ENCODE measurements around the gene PEX11G.

The PEX11G gene

DNA sequence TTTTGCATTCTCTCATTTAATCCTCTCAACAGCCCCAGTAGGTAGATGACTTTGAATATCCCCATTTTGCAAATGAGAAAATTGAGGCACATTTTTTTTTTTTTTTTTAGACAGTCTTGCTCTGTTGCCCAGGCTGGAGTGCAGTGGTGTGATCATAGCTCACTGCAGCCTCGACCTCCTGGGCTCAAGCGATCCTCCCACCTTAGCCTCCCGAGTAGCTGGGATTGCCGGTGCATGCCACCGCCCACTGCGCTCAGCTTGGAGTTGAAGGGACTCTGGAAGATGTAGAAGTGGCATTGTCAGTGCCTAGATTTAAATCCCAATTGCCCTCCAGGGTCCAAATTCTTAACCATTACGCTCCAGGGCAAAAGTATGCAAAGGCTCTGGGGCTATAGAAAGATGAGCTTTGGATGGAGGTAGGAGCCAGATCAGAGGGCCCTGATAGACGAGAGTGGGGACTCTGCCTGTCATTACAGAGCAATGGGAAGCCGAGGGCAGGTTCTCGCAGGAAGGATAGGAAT lies 32.8 kb upstream of the PEX11G start:
- DNase-seq: no peak

DNA sequence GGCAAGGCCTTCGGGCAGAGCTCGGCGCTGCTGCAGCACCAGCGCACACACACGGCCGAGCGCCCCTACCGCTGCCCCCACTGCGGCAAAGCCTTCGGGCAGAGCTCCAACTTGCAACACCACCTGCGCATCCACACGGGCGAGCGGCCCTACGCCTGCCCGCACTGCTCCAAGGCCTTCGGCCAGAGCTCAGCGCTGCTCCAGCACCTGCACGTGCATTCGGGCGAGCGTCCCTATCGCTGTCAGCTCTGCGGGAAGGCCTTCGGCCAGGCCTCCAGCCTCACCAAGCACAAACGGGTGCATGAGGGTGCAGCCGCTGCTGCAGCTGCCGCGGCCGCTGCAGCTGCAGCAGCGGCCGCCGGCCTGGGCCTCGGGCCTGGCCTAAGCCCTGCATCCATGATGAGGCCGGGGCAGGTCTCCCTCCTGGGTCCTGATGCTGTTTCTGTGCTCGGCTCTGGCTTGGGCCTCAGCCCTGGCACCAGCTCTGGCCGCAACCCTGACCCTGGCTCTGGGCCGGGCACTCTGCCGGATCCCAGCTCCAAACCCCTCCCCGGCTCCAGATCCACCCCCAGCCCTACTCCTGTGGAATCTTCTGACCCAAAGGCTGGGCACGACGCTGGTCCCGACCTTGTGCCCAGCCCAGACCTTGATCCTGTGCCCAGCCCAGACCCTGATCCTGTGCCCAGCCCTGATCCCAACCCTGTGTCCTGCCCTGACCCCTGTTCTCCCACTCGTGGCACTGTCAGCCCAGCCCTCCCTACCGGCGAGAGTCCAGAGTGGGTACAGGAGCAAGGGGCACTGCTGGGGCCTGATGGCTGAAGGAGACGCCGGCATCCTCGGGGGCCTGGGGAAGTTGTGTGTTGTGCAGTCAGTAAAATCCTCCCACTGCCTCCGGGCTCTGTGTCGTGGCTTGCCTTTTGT lies 31.6 kb upstream of the PEX11G start:
- DNase-seq: no peak

DNA sequence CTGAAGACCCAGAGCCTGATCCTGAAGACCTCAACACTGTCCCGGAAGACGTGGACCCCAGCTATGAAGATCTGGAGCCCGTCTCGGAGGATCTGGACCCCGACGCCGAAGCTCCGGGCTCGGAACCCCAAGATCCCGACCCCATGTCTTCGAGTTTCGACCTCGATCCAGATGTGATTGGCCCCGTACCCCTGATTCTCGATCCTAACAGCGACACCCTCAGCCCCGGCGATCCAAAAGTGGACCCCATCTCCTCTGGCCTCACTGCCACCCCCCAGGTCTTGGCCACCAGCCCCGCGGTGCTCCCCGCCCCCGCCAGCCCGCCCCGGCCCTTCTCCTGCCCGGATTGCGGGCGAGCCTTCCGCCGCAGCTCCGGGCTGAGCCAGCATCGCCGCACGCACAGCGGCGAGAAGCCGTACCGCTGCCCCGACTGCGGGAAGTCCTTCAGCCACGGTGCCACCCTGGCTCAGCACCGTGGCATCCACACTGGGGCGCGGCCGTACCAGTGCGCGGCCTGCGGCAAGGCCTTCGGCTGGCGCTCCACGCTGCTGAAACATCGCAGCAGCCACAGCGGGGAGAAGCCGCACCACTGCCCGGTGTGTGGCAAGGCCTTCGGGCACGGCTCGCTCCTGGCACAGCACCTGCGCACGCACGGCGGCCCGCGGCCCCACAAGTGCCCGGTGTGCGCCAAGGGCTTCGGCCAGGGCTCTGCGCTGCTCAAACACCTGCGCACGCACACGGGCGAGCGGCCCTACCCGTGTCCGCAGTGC lies 30.7 kb upstream of the PEX11G start:
- no peak for DNase-seq

DNA sequence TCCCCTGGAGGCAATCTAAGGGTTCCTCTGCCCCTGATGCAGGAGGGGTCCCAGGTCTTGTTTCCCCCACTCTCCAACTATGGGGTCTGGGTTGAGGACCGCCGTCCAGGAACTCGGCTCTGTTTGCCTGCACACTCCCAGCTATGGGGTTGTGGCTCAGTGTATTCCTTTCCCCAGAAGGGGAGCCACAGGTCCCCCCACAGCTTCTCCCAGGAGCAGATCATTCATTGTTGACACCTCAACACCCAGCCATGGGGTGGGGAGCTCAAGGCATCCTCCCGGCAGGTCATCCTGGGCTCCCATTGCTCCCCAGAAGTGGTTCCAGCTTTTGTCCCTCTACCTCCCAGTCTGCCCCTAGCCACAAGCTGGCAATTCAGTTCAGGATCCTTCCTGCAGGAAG lies 28.0 kb upstream of the PEX11G start:
- no peak for DNase-seq

DNA sequence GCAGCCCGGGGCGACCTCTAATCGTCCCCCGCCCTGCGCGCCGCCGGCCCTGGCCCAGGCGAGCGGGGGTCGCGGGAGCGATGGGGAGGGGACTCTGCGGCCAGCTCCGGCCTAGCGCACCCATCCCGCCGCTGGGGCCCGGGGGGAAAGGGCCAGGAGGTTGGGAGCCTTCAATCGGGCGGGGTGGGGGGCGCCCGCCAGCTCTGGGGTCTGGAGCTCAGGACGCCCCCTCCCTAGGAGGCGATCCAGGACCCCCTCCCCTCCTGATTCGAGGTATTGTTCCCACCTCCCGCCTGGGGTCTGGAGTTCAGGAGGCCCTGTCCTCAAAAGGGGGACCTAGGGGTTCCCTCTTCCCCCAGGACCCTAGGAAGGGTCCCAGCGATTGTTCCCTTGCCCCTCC lies 27.5 kb upstream of the PEX11G start:
- no peak for DNase-seq

DNA sequence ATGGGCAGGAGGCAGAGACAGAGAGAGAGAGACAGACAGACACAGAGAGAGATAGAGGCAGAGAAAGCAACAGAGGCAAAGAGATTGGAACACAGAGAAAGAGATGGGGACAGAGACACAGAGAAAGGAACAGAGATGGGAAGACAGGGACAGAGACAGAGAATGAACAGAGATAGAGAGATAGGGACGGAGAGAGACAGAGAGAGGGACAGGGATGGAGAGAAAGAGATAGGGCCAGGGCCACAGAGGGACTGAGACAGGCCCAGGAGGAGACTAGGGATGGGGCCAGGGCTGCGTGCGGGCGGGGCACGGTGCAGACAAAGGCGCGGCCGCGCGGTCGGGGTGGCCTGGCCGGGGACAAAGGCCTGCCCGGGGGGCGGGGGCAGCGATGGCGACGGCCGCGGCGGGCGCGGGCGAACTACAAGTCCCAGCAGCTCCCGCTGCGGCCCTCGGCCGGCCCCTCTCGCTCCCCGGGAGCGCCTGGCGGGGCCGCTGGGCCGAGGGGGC lies 26.9 kb upstream of the PEX11G start, which contains the start of gene ZNF358:
TSS of gene ZNF358 (plus strand) at position 459 of the 507 bp plus-strand sequence. CDS start 3,140 bp downstream, outside the sequence.
- DNase-seq: peak in 1 of 2 experiments; percentile 44

DNA sequence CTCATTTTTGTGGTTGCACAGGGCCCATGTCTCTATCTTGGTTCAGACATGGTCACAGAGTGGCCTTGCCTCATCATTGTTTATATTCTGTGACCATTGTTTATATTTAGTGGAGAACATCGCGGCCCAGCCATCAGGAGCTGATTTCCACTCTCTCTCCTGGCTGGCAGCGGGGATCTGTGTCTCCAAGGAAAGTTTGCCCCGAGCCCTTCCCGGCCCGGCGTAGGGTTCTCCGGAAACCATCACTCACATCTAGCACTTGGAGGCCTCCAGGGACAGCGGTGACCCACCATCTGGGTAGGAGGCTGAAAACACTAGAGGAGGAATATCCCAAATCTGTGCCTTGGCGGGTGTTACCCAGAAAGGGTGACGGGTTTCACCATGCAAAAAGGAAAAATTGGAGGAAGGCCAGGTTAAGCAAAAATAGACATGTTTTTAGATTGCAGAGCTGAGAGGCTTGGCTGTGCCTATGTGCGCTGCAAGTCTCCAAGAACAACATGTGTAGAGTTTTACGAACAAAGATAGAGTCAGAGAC lies 26.3 kb upstream of the PEX11G start:
- DNase-seq: no peak

DNA sequence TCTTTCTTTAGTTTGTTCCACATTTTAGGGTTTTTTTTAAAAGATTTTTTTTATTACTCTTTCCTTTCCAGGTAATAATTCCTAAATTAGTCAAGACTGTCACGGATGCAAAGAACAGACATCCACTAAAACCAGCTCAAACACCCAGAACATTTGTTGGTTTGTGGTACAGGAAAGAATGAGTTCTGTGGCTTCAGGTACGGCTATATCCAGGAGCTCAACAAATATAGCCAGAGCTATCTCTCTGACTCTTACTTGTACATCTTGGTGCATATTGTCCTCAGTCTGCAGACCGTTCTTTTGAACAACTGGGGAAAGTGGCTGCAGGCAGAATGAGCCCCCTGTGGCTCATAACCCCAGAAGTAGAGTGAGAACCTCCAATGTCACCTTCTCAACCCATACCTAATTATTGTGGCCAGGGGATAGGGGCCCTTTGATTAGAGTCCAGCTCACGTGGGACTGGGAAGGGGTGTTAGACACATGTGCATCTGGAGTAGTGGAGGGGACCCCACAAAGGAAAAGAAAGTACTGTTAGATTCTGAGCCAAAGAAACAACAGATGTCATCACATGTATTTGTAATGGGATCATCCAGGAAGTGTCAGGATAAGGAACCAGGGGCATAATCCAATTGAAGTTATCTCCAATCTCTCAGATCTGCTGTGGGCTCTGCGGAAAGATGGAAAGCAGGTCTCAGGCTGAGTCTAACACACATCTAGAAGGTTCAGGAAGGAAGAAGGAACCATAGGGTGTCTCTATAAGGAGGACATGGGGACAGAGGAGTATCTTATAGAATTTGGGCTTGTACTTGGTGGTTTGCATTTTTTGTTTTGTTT lies 25.2 kb upstream of the PEX11G start:
- DNase-seq: no peak

DNA sequence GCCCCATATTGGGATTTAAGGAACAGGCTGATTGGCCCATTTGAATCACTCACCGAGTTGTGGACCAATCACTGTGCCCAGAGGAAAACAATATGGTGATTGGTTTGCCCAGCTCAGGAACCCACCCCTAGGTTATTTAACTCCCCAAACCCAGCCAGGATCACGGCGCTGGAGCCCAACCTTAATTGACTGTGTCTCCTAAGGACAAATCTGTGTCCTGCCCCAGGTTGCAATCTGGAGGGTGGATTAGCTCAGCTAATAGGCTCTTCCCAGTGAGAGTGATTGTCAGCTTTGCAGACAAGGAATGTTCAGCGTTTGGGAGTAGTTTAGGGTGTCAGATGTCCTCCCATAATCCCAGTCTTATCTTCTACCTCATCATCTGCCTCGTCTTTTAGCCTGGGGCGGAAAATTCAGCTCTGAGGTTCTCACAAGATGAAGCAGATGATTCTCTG lies 23.6 kb upstream of the PEX11G start:
- DNase-seq: no peak

DNA sequence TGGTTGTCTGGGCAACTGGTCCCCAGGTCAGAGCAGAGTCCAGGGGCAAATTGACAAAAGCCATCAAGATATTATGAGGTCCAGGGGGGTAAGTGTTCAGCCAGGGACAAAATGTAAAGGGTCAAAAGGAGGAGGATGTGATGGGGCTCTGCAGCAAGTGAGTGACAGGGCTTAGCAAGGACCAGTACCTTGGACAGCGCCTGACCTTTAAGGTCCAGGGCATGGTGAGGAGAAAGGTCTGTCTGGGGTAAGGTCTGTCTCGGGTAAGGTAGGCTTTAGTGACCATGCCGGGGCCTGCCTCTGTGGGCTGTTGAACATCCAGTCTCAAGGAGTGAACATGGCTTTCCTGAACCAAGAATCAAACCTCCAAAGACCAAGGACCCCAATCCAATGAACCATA lies 20.8 kb upstream of the PEX11G start:
- DNase-seq: no peak

DNA sequence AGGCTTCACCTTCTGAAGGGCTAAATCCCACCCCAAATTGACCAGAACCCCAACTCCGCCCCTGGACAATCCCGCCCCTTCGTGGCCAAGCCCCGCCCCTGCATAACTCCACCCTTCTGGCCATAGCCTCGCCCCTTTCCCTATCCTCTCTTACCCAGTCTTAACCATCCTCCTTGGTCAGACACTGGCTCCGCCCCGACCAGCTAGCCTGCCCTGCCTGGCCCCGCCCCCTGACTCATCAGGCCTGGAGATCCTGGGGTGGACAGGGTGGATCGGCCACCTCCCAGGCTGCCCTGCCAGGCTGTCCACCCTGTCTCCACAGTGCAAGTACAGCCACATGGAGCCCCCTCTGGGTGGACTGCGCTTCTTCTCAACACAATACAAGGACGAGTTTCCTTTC lies 19.0 kb upstream of the PEX11G start:
- DNase-seq: no peak

DNA sequence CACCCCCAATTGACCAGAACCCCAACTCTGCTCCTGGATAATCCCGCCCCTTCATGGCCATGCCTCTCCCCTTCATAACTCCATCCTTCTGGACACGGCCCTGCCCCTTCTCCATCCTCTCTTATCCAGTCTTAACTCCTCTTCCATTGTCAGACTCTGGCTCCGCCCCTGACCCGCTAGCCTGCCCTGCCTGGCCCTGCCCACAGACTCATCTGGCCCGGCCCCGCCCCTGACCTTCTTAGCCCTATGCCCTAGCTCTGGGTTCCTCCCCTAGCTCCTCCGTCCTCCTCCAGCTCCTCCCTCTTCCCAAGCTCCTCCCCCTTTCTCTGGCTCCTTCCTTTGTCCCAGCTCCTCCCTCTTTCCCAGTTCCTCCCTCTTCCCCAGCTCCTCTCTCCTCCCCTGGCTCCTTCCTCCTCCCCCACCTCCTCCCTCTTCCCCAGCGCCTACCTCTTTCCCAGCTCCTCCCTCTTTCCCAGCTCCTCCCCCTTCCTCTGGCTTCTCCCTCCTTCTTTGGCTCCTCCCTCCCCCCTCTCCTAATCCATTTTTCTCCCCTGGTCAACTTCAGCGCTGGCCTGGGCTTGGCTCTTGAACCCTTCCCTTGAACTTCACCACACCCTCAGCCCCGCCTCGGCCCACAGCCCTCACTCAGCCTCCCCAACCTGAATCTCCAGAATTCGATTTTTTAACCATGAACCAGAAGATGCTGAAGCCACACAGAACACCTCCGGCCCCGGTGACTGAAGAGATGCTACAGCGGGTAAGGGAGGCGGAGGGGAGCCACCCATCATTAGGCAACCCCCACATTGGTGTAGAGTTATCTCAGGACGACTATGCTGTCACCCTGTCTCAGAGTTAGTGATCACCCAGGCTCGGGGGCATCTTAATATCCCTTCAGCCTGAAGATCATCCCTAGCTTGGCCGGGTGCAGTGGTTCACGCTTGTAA lies 17.8 kb upstream of the PEX11G start:
- DNase-seq: peak; percentile 51 to 65

DNA sequence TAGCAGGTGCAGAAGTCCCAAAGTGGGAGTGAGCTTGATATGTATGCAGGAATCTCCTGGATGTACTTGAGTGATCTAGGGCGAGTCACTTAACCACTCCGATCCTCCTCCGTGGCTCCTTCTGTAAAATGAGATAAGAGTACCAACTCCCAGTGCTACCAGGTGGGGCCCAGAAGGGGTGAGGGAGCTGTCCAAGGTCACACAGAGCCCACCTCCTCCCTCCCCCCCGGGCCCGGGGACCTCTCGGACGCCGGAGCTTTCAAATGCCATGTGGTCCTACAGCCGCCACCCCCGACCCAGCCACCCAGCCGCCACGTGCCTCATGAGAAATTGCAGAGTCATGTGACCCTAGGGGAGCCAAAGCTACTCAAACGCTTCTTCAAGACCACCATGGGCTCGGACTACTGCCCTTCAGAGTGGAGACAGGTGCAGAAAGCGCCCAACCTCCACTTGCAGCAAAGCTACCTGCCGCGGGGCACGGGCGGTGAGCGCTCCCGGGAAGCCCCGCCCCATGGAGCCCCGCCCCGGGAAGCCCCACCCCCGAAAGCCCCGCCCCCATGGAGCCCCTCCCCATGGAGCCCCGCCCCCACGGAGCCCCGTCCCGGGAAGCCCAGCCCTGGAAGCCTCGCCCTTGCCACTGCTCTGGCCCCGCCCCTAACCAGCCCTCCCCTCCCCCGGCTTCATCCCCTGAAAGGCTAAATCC lies 17.0 kb upstream of the PEX11G start:
- no peak for DNase-seq

DNA sequence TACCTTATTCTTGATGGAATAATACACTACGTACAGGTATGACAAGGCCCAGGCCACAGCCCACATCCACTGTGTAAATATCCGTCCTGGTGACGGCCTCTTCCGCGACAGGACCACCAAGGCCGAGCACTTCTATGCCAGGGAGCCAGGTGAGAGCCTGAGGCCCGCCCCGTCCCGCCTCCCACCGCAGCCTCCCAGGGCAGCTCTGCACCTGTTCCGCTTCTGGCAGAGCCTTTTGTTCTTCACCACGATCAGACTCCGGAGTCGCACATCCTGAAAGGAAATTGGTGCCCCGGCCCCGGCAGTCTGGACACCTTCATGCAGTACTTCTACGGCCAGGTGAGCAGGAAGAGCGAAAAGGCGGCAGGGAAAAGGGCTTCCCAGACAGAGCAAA lies 16.4 kb upstream of the PEX11G start:
- no peak for DNase-seq

DNA sequence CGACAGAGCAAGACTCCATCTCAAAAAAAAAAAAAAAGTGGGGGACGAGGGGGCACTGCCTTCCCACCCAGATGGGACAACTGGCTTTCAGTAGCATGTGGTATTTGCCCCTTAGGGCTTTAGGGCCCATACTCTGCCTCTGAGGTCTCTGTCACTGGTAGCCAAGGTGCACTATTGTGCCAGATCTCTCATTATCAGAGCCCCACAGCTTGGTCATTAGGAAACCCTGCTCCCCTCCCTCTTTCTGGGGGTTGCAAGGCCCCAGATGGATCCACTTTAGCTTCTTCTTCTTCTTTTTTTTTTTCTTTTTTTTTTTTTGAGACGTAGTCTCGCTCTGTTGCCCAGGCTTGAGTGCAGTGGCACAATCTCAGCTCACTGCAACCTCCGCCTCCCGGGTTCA lies 15.8 kb upstream of the PEX11G start:
- DNase-seq: no peak

DNA sequence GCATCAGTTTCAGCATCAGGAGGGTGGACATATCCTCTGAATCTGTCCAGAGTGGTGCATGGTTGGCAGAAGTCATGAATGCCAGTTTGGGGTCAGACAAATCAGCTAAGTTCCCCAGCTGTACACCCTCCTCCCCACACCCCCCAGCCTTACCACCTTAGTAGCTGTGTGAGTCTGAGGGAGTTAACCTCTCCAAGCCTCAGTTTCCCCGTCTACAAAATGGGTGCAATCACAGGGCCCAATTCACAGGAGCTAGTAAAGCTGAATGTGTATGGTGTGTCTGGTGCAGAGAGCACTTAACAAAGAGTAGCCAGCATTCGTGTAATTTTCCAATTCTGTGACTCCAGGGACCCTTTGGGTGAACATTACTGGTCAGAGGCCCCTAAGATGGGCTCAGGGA lies 13.7 kb upstream of the PEX11G start:
- no peak for DNase-seq

DNA sequence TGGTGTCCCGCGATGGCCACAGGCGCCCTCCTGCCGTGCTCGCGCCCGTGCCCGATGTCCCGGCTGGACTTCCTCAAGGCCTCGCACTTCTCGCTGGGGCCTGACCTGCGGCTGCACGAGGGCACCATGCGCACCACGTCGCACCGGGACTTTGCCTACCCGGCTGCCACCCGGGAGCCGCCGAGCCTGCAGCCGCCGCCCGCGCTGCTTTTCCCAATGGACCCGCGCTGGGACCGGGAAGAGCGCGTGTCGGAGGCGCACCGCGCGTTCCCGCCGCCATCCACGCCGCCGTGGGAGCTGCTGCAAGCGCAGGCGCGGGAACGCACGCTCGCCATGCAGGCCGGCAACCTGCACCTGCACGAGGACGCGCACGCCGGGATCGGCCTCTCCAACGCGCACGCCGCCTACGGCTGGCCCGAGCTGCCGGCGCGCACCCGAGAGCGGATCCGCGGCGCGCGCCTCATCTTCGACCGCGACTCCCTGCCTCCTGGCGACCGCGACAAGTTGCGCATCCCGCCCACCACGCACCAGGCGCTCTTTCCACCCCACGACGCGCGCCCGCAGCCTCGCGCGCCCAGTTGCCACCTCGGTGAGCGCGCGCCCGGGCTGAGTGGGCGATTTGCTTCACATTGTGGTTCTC lies 12.1 kb upstream of the PEX11G start:
- peak; percentile 8 to 42 for DNase-seq

DNA sequence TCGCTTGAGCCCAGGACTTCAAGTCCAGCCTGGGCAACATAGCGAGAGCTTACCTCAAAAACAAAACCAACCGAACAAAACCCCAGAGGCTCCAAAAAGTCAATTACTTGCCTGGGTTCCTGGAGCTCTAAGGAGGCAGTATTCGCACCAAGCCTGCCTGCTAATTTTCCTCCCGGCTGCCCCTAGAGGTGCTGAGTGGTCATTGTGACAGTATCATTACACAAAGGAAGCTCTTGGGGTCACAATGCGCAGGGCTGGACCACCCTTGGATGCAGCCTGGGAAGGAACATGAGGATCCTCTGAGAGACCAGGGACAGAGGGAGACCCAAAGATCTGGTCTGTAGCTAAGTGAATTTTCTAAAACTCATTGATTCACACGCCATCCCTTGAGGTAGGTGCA lies 8.5 kb upstream of the PEX11G start:
- DNase-seq: no peak

DNA sequence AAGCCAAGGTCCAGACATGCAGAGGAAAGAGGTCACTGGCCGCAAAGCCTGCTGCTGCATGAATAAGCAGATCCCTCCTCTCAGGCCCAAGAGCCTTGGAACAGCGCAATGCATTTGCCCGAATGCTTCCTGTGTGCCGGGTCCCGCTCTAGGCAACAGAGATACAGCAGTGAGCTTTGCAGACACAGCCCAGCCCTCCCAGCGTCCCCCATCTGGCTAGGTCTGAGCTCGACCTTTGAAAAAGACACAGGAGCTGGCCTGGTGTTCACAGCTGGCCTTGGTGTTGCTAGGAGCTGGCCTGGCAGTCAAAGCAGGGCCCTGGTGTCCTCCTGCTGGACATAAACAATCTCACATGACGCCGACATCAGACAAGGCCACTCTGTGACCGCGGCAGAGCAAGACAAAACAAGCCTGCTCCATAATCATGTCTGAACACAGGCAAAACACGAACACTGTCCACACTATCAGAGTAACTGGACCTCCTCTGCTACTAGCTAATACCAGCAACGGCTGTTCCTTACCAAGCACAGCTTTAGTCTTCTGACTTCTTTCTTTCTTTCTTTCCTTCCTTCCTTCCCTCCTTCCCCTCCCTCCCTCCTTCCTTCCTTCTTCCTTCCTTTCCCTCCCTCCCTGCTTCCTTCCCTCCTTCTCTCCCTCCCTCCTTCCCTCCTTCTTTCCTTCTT lies 5.7 kb upstream of the PEX11G start:
- DNase-seq: no peak

All from NCI-H187 (cell line).